ENCODE measurements around the gene KICS2. TPM values are rescaled to one million over a fixed set of nuclear protein-coding genes. Genes with fewer than 3 reads are reported as not detected.

KICS2 gene
- total and polyA plus RNA-seq, 2 donors (not counting 3 experiments of a cell fraction or from before 2014, with no cell fraction given), result 1.6 to 3.2 TPM

- H3K27me3 ChIP-seq (ENCODE audit: control insufficient read depth in 2 of 2, insufficient read depth in 2 of 2, low read length in 2 of 2), result no peaks in the 10 kb centered on the region
- no peaks in the 10 kb centered on the region for H3K79me2 ChIP-seq (ENCODE audit: control insufficient read depth, insufficient read depth, low read length)
- H3K27ac ChIP-seq (ENCODE audit: insufficient read depth, low read depth, low read length), result no peak overlapping the region
- no TSS peak for BruUV-seq (replicated peaks)
- intact Hi-C loops (cut with micrococcal nuclease), result no loop called here
- ChIA-PET CTCF (interaction anchor here (0.7 to 4.7 kb wide), 11 partner anchors 14 to 414 kb away, joined by 3 to 57 read pairs (median 3); partner anchors contain the start of genes KICS2 and SRGAP1), POLR2A (no interaction called here)
- FAIRE-seq (no peak), DNase-seq (ENCODE audit: low read depth, low spot score) (peak; percentile 16)
- H3K9me1 ChIP-seq (replicated peaks; ENCODE audit: control insufficient read depth, extremely low read depth, insufficient read depth, low read length), result no peaks in the 10 kb centered on the region
- H3K36me3 ChIP-seq (ENCODE audit: control insufficient read depth in 2 of 2, extremely low read depth in 1 of 2, insufficient read depth in 2 of 2, low read length in 2 of 2), result no peaks in the 10 kb centered on the region
- TF ChIP-seq GATA2 (IDR thresholded peaks at IDR 0.05; ENCODE audit: insufficient read depth, insufficient read length, low read depth, low read length), result no peak
- no peak for TF ChIP-seq JUN (IDR thresholded peaks at IDR 0.05; ENCODE audit: borderline replicate concordance, insufficient read depth, insufficient read length, low read depth)
- TF ChIP-seq FOS (IDR thresholded peaks at IDR 0.05; ENCODE audit: borderline replicate concordance, insufficient read depth, low read length), result no peak
- no peak for TF ChIP-seq MYC (IDR thresholded peaks at IDR 0.05; ENCODE audit: low read depth, low read length)
- TF ChIP-seq EZH2 (IDR thresholded peaks at IDR 0.05; ENCODE audit: borderline replicate concordance, low read depth, low read length, severe bottlenecking), result no peak
- no peak for TF ChIP-seq POLR2A (IDR thresholded peaks at IDR 0.05; ENCODE audit: low read depth, low read length)
- no peak for TF ChIP-seq MAX (IDR thresholded peaks at IDR 0.05; ENCODE audit: insufficient read depth, insufficient read length)
- TF ChIP-seq CTCF (IDR thresholded peaks at IDR 0.05; ENCODE audit: extremely low read depth in 1 of 2, insufficient read depth in 1 of 2, low read depth in 1 of 2, low read length in 2 of 2), result no peak
- TF ChIP-seq POLR2AphosphoS5 (IDR thresholded peaks at IDR 0.05; ENCODE audit: insufficient read depth, low read depth, low read length), result no peak
- H3K9ac ChIP-seq (replicated peaks; ENCODE audit: extremely low read depth, insufficient read depth, low read length), result no peak overlapping the region
- H4K20me1 ChIP-seq (replicated peaks; ENCODE audit: control insufficient read depth, extremely low read depth, insufficient read depth, low read length), result no peaks in the 10 kb centered on the region
- dilution Hi-C loops (cut with MboI; ENCODE audit: extremely low pct_ligation_motif_present, low sequenced_read_pairs), result no loop called here
- no peak overlapping the region for H2AFZ ChIP-seq (ENCODE audit: low read depth, low read length)
- no peaks in the 10 kb centered on the region for H3K9me3 ChIP-seq (replicated peaks; ENCODE audit: control insufficient read depth, insufficient read depth, low read length)
- no peaks in the 10 kb centered on the region for H3K4me1 ChIP-seq (ENCODE audit: control insufficient read depth, extremely low read depth, insufficient read depth, low read length)
- no peak overlapping the region for H3K4me2 ChIP-seq (ENCODE audit: insufficient read depth, low read length)
- no peak overlapping the region for H3K4me3 ChIP-seq (replicated peaks in 1 of 3; ENCODE audit: insufficient read depth in 1 of 3, low read depth in 1 of 3, low read length in 3 of 3)
Observed at GRCh38 chr12:64236549-64236948, 14.5 kb upstream of the KICS2 start.

Measured in endothelial cell of umbilical vein (primary cell).